SIG-M5 treated with dmso at 0.1 percent for 504 hours (cell line): ENCODE results near the gene NCSTN.

Source experiments
- DNase-seq: peaks from one replicate; lab custom pipeline; 2025; ENCODE audit not compliant: unreplicated experiment; lab: John Stamatoyannopoulos, UW

Gene NCSTN

DNA sequence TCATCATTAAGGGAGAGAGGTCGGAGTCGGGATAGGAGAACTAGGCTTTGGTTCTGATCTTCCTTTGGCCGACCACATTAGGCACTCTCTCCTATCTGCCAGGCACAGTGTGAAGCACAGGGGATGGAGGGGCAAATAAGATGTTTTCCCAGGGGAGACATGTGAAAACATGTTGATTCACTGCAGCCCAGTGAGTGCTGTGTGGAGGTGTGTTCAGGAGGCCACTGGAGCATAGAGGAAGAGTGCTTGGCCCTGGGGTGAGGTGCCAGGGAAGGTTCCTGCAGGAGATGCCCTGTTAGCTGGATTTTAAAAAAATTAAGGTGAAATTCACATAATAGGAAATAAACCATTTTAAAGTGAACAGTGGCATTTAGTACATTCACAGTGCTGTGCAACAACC lies 60.9 kb downstream of the NCSTN start:
- no peak for DNase-seq

DNA sequence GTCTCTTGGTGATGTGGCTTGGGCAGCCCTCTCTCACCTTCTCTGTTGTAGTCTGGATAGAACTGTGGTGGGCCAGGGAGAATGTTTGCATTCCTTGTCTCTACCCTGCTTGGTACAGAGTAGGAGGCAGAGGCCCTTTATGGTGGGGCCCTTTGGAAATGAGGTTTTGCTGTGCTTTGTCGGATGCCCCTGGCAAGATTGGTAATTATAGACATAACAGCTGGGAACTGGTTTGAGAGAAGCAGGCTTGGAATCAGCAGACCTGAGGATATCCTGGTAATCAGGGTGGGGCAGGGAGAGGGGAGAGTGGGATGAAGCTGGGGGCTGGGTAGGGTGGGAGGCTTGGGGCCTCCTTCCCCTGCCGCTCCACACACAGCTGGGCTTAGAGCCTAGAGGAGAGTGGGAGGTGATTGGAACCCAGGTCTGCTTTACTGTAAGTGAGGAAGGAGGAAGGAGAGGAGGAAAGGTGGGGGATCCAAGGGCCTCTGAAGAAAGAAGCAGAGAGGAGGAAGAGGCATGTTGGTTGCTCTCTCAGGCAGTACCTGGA lies 62.2 kb downstream of the NCSTN start:
- DNase-seq, result no peak

- DNase-seq, result no peak
Measured at GRCh38 chr1:160406131-160406968, 63.2 kb downstream of the NCSTN start.

DNA sequence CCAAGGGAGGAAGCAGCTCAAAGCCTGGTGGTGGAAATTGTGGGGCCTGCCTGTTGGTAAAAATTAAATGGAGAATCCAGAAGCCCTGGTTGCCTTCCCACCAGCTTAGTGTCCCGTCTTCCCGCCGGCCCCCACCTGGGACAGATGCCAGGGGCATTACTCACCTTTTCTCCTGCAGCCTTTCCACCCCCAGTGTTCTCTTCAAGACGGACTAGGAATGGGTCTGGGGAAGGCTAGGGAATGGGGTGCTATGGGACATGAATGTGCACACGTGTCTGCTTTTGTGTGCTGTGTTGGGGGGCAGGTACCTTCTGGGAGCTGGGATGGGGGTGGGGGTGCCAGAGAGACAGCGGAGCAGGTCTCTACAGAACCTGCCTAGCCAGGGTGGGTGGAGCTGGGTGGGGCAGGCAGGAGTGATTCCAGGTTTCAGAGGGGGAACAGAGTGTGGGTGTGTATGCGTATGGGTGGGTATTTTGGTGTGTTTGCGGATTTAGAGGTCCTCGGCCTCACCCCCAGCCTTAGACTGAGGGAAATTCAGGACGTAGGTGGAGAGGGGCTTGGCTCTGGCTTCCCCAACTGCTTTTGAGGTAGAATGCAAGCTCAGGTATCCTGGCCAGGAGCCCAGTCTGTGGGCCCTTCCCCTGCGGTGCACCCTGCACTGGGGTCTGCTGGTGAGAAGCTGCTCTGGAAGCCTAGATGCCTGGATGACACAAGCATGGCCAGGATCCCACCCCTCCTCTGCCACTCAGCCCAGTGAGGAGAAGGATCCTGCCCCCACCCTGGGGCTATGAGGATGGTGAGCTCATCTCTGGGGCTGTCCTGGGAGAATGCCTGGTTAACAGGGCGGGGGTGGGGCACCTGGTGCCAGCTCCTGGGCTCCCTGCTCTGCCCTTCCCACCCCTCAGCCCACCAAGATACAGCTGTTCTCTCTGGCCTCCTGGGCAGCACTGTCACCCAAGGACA lies 64.9 kb downstream of the NCSTN start:
- no peak for DNase-seq
